ENCODE results near the gene EPB41L1.

Gene EPB41L1

GRCh38 chr20:36154700-36155628 is at the start of gene EPB41L1:
Gene EPB41L1 (plus strand): TSS chr20:36154740. CDS start chr20:36173778, 19,038 bp downstream.
- no peak for DNase-seq

GRCh38 chr20:36104856-36105255 is 49.7 kb upstream of the EPB41L1 start:
- DNase-seq = no peak

- DNase-seq = no peak
Measured at GRCh38 chr20:36105711-36106226, 48.8 kb upstream of the EPB41L1 start.

- DNase-seq = no peak
Measured at GRCh38 chr20:36106606-36107005, 47.9 kb upstream of the EPB41L1 start.

GRCh38 chr20:36107881-36108280 is 46.7 kb upstream of the EPB41L1 start:
- DNase-seq = no peak

- DNase-seq = no peak
Measured at GRCh38 chr20:36109251-36109947, 45.1 kb upstream of the EPB41L1 start.

- DNase-seq = no peak
Measured at GRCh38 chr20:36110994-36111393, 43.5 kb upstream of the EPB41L1 start.

DNA sequence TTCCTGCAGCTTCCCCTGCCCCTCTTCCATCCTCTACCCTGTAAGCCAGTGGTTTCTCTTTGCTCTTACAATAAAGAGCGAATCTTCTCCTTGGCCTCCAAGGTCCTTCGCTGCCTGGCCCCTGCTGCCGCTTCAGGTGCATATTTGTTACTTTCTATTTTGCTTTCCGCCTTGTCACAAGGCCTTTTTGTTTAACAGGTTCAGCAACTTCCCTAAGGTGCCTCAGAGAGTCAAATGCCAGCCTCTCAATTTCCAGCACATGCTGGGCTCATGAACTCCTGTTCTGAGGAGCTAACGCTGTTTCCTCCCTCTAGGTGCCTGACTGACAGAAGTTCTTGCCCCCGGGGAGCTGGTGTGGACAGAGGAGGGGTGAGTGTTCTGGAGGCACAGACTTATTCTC is 42.4 kb upstream of the EPB41L1 start:
- no peak for DNase-seq

- no peak for DNase-seq
Measured at GRCh38 chr20:36113036-36113435, 41.5 kb upstream of the EPB41L1 start.

- no peak for DNase-seq
Measured at GRCh38 chr20:36113566-36114250, 40.8 kb upstream of the EPB41L1 start.

DNA sequence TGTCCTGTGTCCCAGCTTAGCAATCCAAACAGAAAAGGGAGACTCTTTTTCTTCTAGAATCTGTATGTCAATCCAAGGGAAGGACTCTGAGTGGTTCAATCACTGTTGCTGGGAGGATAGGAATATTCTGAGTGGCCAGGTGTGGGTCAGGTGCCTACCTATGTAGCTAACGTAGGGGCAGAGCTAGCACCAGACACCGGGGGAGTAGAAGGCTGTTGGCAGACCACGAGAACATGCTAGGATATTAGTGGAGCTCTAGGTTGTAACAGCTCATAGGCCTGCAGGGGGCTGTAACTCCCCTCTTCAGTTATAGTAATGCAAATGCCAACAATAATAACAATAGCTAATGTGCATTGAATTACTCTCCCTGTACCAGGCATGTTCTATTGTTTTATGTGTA is 39.8 kb upstream of the EPB41L1 start:
- DNase-seq = no peak

DNA sequence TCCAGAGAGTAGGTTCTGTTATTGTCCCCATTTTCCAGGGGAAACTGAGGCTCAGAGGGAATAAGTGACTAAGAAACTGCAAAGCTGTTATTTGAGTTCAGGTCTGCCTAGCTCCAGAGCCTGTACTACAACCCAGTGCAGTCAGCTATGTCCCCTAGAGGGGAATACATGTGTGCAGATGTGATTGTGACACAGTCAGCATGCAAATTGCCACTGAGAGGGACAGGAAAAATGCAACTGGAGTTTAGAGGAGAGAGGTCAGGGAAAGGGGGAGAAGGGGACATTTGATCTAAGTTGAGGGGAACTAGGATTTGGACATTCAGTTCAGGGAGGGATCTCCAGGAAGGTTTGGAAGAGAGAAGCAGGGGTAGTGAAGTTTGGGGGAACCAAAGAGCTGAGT is 38.6 kb upstream of the EPB41L1 start:
- no peak for DNase-seq

- DNase-seq = no peak
Measured at GRCh38 chr20:36116807-36117441, 37.6 kb upstream of the EPB41L1 start.

DNA sequence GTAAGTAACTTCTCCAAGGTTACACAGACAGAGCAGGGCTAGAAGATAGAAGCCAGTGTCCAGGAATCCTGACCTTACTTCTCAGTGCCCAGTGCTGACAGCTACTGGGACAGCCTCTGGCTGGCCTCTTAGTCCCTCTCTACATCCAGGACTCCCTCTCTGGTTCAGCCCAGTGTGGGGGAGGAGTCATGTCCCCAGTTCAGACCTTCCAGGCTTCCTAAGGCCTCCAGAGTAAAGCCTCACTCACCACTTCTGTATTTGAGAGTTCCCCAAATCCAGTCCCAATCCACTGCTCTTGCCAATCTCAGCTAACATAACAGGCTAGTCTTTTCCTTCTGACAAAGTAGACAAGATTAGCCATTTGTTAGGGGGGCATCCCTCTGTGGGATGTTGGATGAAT is 36.9 kb upstream of the EPB41L1 start:
- DNase-seq = no peak

DNA sequence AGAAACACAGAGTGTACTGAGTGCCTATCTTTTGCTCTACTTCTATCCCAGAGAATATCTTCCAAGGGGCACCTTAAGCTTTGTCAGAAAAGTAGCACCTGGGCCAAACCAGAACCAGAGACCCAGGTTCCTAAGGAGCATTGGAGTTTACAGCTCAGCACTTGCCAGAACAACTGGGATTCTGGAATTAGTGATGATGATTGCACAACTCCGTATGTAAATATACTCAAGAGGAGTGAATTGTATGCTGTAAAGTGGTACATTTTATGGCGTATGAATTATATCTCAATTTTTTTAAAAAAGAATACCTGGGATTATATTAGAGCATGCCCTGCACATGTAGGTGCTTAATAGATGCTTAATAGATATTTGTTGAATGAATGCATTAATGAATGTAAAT is 36.2 kb upstream of the EPB41L1 start:
- DNase-seq = no peak

DNA sequence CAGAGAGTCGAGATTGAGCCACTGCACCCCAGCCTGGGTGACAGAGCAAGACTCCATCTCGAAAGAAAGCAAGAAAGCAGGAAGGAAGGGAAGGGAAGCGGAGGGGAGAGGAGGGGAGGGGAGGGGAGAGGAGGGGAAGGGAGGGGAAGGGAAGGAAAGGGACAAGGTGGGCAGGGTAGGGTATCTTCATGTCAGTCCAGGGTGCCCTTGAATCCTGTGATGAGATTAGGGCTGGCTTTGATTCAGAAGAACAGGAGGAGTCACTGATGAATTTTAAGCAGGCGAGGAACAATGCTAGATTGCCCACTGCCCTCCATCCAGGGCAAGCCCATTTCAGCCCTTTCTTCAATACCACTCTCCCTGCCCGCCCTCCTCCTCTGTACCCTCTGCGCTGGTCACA is 35.0 kb upstream of the EPB41L1 start:
- DNase-seq = no peak

GRCh38 chr20:36120241-36120640 is 34.3 kb upstream of the EPB41L1 start:
- no peak for DNase-seq

GRCh38 chr20:36120991-36121390 is 33.5 kb upstream of the EPB41L1 start:
- DNase-seq = no peak

- DNase-seq = no peak
Measured at GRCh38 chr20:36121981-36122930, 32.3 kb upstream of the EPB41L1 start.

- DNase-seq = no peak
Measured at GRCh38 chr20:36122931-36123288, 31.6 kb upstream of the EPB41L1 start.

GRCh38 chr20:36125097-36125496 is 29.4 kb upstream of the EPB41L1 start:
- no peak for DNase-seq
